Karpas-422 (cell line): ENCODE results near the gene CLDN11. TPM values are rescaled to one million over a fixed set of nuclear protein-coding genes. Genes with fewer than 3 reads are reported as not detected.

Source experiments
- DNase-seq: peaks from one replicate; pipeline ENCODE4 v3.0.0-alpha.2; 2015
- H2AFZ ChIP-seq: fragments of 200-600 bp; sonication (generic); 2 replicates; pipeline ENCODE4 v1.6.1; 2014; ENCODE audit warnings: antibody characterized with exemption, low read length, mixed read lengths
- H3K27ac ChIP-seq: fragments of 200-600 bp; sonication (generic); 2 replicates; pipeline ENCODE4 v1.5.1; 2014; ENCODE audit warnings: mild to moderate bottlenecking, low read length, moderate library complexity
- H3K27me3 ChIP-seq: fragments of 200-600 bp; sonication (generic); 2 replicates; pipeline ENCODE4 v1.6.1; 2014; ENCODE audit warnings: low read length, mixed read lengths
- H3K36me3 ChIP-seq: fragments of 200-600 bp; sonication (generic); 2 replicates; pipeline ENCODE4 v1.6.1; 2014; ENCODE audit warnings: low read length, mixed read lengths; ENCODE audit not compliant: insufficient read depth
- H3K4me1 ChIP-seq: fragments of 200-600 bp; sonication (generic); 2 replicates; pipeline ENCODE4 v1.6.1; 2014; ENCODE audit warnings: mild to moderate bottlenecking, low read length, mixed read lengths
- H3K4me2 ChIP-seq: fragments of 200-600 bp; sonication (generic); 2 replicates; pipeline ENCODE4 v1.6.1; 2014; ENCODE audit warnings: low read length, low read depth, mild to moderate bottlenecking; ENCODE audit not compliant: poor library complexity, severe bottlenecking
- H3K4me3 ChIP-seq: fragments of 200-600 bp; sonication (generic); 2 replicates; pipeline ENCODE4 v1.5.1; 2014; ENCODE audit warnings: mild to moderate bottlenecking, antibody characterized with exemption, low read length, mixed read lengths
- H3K79me2 ChIP-seq: fragments of 200-600 bp; sonication (generic); 2 replicates; pipeline ENCODE4 v1.6.1; 2014; ENCODE audit warnings: mild to moderate bottlenecking, low read length, mixed read lengths
- H3K9ac ChIP-seq: fragments of 200-600 bp; sonication (generic); 2 replicates; pipeline ENCODE4 v1.6.0; 2014; ENCODE audit warnings: low read length
- H3K9me2 ChIP-seq: fragments of 200-600 bp; sonication (generic), shearing (Covaris generic); replicated peaks from 2 replicates; pipeline ENCODE4 v1.6.0; 2014; ENCODE audit warnings: mild to moderate bottlenecking, low read length, moderate library complexity; ENCODE audit not compliant: insufficient read depth
- H3K9me3 ChIP-seq: fragments of 300-700, 200-600 bp; sonication (generic); 2 replicates; pipeline ENCODE4 v1.6.1; 2014; ENCODE audit warnings: low read length, mixed read lengths
- H4K20me1 ChIP-seq: fragments of 200-600 bp; sonication (generic); 2 replicates; pipeline ENCODE4 v1.6.1; 2014; ENCODE audit warnings: mild to moderate bottlenecking, antibody characterized with exemption, low read length, low read depth; ENCODE audit not compliant: insufficient read depth
- total RNA-seq: library from RNA; depleted of rRNA; stranded (reverse); fragments of >200 nt; shearing (Covaris generic); gene quantifications from 2 replicates; pipeline ENCODE4 v1.2.3, GENCODE V29; 2014; ENCODE audit warnings: low replicate concordance

CLDN11 gene
- total RNA-seq, 1 experiment from 2014 or later = not detected

GRCh38 chr3:170442947-170443346 is 24.3 kb downstream of the CLDN11 start:
- Histone ChIP-seq H3K9me3 (no peaks in the 10 kb centered on the region), H3K27me3 (no peaks in the 10 kb centered on the region), H3K79me2 (no peaks in the 10 kb centered on the region), H3K27ac (no peak overlapping the region), H2AFZ (no peak overlapping the region), H3K36me3 (no peaks in the 10 kb centered on the region), H3K4me1 (no peaks in the 10 kb centered on the region), H3K4me2 (no peak overlapping the region), H3K9ac (no peak overlapping the region), H3K9me2 (no peaks in the 10 kb centered on the region), H3K4me3 (no peak overlapping the region), H4K20me1 (no peaks in the 10 kb centered on the region)
- no peak for DNase-seq

- H3K4me1 ChIP-seq = no peaks in the 10 kb centered on the region
- H3K36me3 ChIP-seq = no peaks in the 10 kb centered on the region
- no peaks in the 10 kb centered on the region for H3K9me2 ChIP-seq
- H3K4me2 ChIP-seq = no peak overlapping the region
- H3K27ac ChIP-seq = no peak overlapping the region
- H3K79me2 ChIP-seq = no peaks in the 10 kb centered on the region
- H3K27me3 ChIP-seq = no peaks in the 10 kb centered on the region
- no peak overlapping the region for H3K9ac ChIP-seq
- H3K4me3 ChIP-seq = no peak overlapping the region
- no peak overlapping the region for H2AFZ ChIP-seq
- DNase-seq = no peak
- H4K20me1 ChIP-seq = no peaks in the 10 kb centered on the region
- H3K9me3 ChIP-seq = no peaks in the 10 kb centered on the region
These were observed 24.8 kb downstream of the CLDN11 start for GRCh38 chr3:170443457-170443856.

- Histone ChIP-seq H3K9ac (no peak overlapping the region), H3K4me3 (no peak overlapping the region), H3K4me2 (no peak overlapping the region), H3K27ac (no peak overlapping the region), H3K9me2 (no peaks in the 10 kb centered on the region), H3K27me3 (no peaks in the 10 kb centered on the region), H3K36me3 (no peaks in the 10 kb centered on the region), H3K4me1 (no peaks in the 10 kb centered on the region), H3K9me3 (no peaks in the 10 kb centered on the region), H2AFZ (no peak overlapping the region), H4K20me1 (no peaks in the 10 kb centered on the region), H3K79me2 (no peaks in the 10 kb centered on the region)
- no peak for DNase-seq
These were observed 29.9 kb downstream of the CLDN11 start for GRCh38 chr3:170448584-170448983.

GRCh38 chr3:170450039-170450438 is 31.4 kb downstream of the CLDN11 start:
- Histone ChIP-seq H4K20me1 (no peaks in the 10 kb centered on the region), H3K4me2 (no peak overlapping the region), H3K4me1 (no peaks in the 10 kb centered on the region), H3K36me3 (no peaks in the 10 kb centered on the region), H3K9me3 (no peaks in the 10 kb centered on the region), H3K27ac (no peak overlapping the region), H3K27me3 (no peaks in the 10 kb centered on the region), H3K9me2 (no peaks in the 10 kb centered on the region), H2AFZ (no peak overlapping the region), H3K4me3 (no peak overlapping the region), H3K79me2 (no peaks in the 10 kb centered on the region), H3K9ac (no peak overlapping the region)
- DNase-seq = no peak

GRCh38 chr3:170454509-170454908 is 35.8 kb downstream of the CLDN11 start:
- Histone ChIP-seq H3K4me1 (no peaks in the 10 kb centered on the region), H2AFZ (no peak overlapping the region), H3K4me2 (no peak overlapping the region), H3K36me3 (no peaks in the 10 kb centered on the region), H3K27ac (no peak overlapping the region), H3K9me3 (no peaks in the 10 kb centered on the region), H3K9me2 (no peaks in the 10 kb centered on the region), H3K4me3 (no peak overlapping the region), H3K9ac (no peak overlapping the region), H4K20me1 (no peaks in the 10 kb centered on the region), H3K79me2 (no peaks in the 10 kb centered on the region), H3K27me3 (no peaks in the 10 kb centered on the region)
- no peak for DNase-seq

- H3K9ac ChIP-seq = no peak overlapping the region
- no peaks in the 10 kb centered on the region for H3K36me3 ChIP-seq
- no peaks in the 10 kb centered on the region for H3K79me2 ChIP-seq
- H3K27me3 ChIP-seq = no peaks in the 10 kb centered on the region
- H2AFZ ChIP-seq = no peak overlapping the region
- no peaks in the 10 kb centered on the region for H4K20me1 ChIP-seq
- H3K4me3 ChIP-seq = no peak overlapping the region
- no peak overlapping the region for H3K27ac ChIP-seq
- H3K9me3 ChIP-seq = no peaks in the 10 kb centered on the region
- no peaks in the 10 kb centered on the region for H3K4me1 ChIP-seq
- no peak for DNase-seq
- no peak overlapping the region for H3K4me2 ChIP-seq
- H3K9me2 ChIP-seq = no peaks in the 10 kb centered on the region
These were observed 39.6 kb downstream of the CLDN11 start for GRCh38 chr3:170458285-170458684.

- Histone ChIP-seq H3K27ac (no peak overlapping the region), H3K27me3 (0 out of 2 replicates have a peak, but pooled peaks cover 2% of the 10 kb centered on the region), H3K4me2 (no peak overlapping the region), H3K9ac (no peak overlapping the region), H3K36me3 (no peaks in the 10 kb centered on the region), H3K4me3 (no peak overlapping the region), H3K79me2 (no peaks in the 10 kb centered on the region), H4K20me1 (no peaks in the 10 kb centered on the region), H3K4me1 (peaks cover 6% of the 10 kb centered on the region), H3K9me3 (no peaks in the 10 kb centered on the region), H2AFZ (no peak overlapping the region), H3K9me2 (no peaks in the 10 kb centered on the region)
- DNase-seq = no peak
These were observed 44.3 kb downstream of the CLDN11 start for GRCh38 chr3:170463011-170463410.

GRCh38 chr3:170465955-170466354 is 47.3 kb downstream of the CLDN11 start:
- no peaks in the 10 kb centered on the region for H3K36me3 ChIP-seq
- H3K9me3 ChIP-seq = no peaks in the 10 kb centered on the region
- H3K4me1 ChIP-seq = peaks cover 6% of the 10 kb centered on the region
- DNase-seq = no peak
- no peaks in the 10 kb centered on the region for H3K9me2 ChIP-seq
- no peak overlapping the region for H3K27ac ChIP-seq
- no peak overlapping the region for H3K9ac ChIP-seq
- no peaks in the 10 kb centered on the region for H4K20me1 ChIP-seq
- no peak overlapping the region for H3K4me2 ChIP-seq
- H3K27me3 ChIP-seq = 0 out of 2 replicates have a peak, but pooled peaks cover 2% of the 10 kb centered on the region
- H3K79me2 ChIP-seq = no peaks in the 10 kb centered on the region
- H2AFZ ChIP-seq = no peak overlapping the region
- no peak overlapping the region for H3K4me3 ChIP-seq

- no peaks in the 10 kb centered on the region for H3K9me3 ChIP-seq
- no peak overlapping the region for H3K4me2 ChIP-seq
- H2AFZ ChIP-seq = no peak overlapping the region
- no peaks in the 10 kb centered on the region for H3K79me2 ChIP-seq
- H3K27me3 ChIP-seq = 0 out of 2 replicates have a peak, but pooled peaks cover 2% of the 10 kb centered on the region
- no peak overlapping the region for H3K9ac ChIP-seq
- no peak for DNase-seq
- no peaks in the 10 kb centered on the region for H3K36me3 ChIP-seq
- no peak overlapping the region for H3K4me3 ChIP-seq
- no peaks in the 10 kb centered on the region for H3K9me2 ChIP-seq
- H3K4me1 ChIP-seq = peaks cover 6% of the 10 kb centered on the region
- H3K27ac ChIP-seq = no peak overlapping the region
- no peaks in the 10 kb centered on the region for H4K20me1 ChIP-seq
These were observed 48.3 kb downstream of the CLDN11 start for GRCh38 chr3:170467007-170467406.
